ENCODE results near the gene RAB41.

DNA sequence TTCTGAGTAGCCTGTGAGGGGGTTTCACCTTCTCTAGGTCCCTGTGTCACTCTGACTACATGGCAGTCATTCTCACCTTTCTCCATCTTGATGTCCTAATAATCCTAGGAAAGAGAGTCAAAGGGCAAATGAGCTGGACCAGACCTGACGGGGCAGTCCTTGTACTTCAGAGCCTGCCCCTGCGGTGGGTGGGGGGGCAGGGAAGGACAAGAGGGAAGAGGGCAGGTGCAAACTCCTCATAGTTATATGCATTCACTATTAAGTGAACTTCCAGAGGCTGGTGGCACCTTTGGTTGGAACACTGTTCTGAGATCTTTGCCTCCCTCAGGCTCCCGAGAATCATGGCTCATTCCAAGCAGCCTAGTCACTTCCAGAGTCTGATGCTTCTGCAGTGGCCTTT, 47.6 kb upstream of the RAB41 start, which contains the start of gene AWAT1:
- TF ChIP-seq EZH2 (conservative IDR thresholded peaks at IDR 0.05; ENCODE audit: low read depth, low read length) (no peak), ZFY (CRISPR knock-in tag; IDR thresholded peaks at IDR 0.05) (no peak), ELF4 (CRISPR knock-in tag; IDR thresholded peaks at IDR 0.05; ENCODE audit: borderline replicate concordance) (no peak), PHF8 (CRISPR knock-in tag; IDR thresholded peaks at IDR 0.05) (no peak), HMGXB4 (CRISPR knock-in tag; IDR thresholded peaks at IDR 0.05; ENCODE audit: borderline replicate concordance in 1 of 2, low read depth in 1 of 2) (no peak), ELF3 (CRISPR knock-in tag; IDR thresholded peaks at IDR 0.05) (no peak), ZNF280B (CRISPR knock-in tag; IDR thresholded peaks at IDR 0.05; ENCODE audit: borderline replicate concordance) (no peak), NR2C2 (CRISPR knock-in tag; IDR thresholded peaks at IDR 0.05; ENCODE audit: borderline replicate concordance) (no peak), RAD21 (CRISPR knock-in tag; IDR thresholded peaks at IDR 0.05) (no peak), DNMT1 (CRISPR knock-in tag; IDR thresholded peaks at IDR 0.05) (no peak)
- TF ChIP-seq, protein P1, sequence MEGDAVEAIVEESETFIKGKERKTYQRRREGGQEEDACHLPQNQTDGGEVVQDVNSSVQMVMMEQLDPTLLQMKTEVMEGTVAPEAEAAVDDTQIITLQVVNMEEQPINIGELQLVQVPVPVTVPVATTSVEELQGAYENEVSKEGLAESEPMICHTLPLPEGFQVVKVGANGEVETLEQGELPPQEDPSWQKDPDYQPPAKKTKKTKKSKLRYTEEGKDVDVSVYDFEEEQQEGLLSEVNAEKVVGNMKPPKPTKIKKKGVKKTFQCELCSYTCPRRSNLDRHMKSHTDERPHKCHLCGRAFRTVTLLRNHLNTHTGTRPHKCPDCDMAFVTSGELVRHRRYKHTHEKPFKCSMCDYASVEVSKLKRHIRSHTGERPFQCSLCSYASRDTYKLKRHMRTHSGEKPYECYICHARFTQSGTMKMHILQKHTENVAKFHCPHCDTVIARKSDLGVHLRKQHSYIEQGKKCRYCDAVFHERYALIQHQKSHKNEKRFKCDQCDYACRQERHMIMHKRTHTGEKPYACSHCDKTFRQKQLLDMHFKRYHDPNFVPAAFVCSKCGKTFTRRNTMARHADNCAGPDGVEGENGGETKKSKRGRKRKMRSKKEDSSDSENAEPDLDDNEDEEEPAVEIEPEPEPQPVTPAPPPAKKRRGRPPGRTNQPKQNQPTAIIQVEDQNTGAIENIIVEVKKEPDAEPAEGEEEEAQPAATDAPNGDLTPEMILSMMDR (CRISPR knock-in tag; IDR thresholded peaks at IDR 0.05): no peak
- TF ChIP-seq, protein P2, sequence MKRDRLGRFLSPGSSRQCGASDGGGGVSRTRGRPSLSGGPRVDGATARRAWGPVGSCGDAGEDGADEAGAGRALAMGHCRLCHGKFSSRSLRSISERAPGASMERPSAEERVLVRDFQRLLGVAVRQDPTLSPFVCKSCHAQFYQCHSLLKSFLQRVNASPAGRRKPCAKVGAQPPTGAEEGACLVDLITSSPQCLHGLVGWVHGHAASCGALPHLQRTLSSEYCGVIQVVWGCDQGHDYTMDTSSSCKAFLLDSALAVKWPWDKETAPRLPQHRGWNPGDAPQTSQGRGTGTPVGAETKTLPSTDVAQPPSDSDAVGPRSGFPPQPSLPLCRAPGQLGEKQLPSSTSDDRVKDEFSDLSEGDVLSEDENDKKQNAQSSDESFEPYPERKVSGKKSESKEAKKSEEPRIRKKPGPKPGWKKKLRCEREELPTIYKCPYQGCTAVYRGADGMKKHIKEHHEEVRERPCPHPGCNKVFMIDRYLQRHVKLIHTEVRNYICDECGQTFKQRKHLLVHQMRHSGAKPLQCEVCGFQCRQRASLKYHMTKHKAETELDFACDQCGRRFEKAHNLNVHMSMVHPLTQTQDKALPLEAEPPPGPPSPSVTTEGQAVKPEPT (CRISPR knock-in tag; IDR thresholded peaks at IDR 0.05; ENCODE audit: low read depth): no peak
- TF ChIP-seq, protein P3, sequence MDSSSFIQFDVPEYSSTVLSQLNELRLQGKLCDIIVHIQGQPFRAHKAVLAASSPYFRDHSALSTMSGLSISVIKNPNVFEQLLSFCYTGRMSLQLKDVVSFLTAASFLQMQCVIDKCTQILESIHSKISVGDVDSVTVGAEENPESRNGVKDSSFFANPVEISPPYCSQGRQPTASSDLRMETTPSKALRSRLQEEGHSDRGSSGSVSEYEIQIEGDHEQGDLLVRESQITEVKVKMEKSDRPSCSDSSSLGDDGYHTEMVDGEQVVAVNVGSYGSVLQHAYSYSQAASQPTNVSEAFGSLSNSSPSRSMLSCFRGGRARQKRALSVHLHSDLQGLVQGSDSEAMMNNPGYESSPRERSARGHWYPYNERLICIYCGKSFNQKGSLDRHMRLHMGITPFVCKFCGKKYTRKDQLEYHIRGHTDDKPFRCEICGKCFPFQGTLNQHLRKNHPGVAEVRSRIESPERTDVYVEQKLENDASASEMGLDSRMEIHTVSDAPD (CRISPR knock-in tag; IDR thresholded peaks at IDR 0.05): no peak
- TF ChIP-seq, protein P4, sequence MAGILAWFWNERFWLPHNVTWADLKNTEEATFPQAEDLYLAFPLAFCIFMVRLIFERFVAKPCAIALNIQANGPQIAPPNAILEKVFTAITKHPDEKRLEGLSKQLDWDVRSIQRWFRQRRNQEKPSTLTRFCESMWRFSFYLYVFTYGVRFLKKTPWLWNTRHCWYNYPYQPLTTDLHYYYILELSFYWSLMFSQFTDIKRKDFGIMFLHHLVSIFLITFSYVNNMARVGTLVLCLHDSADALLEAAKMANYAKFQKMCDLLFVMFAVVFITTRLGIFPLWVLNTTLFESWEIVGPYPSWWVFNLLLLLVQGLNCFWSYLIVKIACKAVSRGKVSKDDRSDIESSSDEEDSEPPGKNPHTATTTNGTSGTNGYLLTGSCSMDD (CRISPR knock-in tag; IDR thresholded peaks at IDR 0.05): no peak
